Hematopoietic multipotent progenitor cell treated with erythropoietin and hydrocortisone succinate and interleukin-3 and kit ligand, for 15 days (in vitro differentiated cells): ENCODE data around the gene TRH.
"Not testable (repeated sequence)": the region's sequence is repeated elsewhere in the genome, so short reads cannot be mapped to it uniquely, and the experiment has no call there.

Experiments
- DNase-seq: peaks from one replicate; pipeline ENCODE4 v3.0.0-alpha.2; 2015; ENCODE audit warnings: low spot score

The TRH gene

DNA sequence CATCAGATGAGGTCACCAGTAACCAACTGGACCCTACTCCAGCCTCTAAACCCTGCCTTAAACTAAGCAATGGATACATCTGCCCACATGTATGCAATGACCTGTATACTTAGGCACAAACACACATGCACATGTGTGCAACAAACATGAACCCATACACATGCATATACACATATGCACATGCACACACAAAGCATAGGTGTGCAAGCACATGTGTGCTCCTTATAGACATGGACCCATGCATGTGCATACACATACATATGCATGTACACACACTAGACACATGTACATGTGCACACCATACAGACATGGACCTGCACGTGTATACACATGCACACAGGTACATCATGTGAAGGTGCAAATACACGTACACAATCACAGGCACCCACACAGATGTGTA lies 8.6 kb upstream of the TRH start:
- DNase-seq, result no peak

DNA sequence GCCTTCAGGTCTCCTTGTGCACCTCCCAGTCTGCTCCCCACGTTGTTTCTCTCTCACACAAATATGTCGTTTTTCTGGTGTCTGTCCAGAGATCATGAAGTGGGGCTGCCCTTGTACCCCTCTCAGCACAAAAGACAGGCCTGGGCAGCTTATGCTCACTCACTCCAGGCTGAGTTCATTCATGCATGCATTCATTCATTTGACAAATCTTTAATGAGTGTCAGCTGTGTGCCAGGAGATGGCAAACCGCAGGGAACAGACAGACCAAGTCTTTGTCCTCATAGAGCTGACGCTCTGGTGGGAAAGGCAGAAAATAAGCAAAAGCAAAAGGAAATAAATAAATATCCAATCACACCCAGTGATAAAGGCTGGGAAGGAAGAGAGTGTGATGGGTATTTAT lies 7.6 kb upstream of the TRH start:
- DNase-seq, result no peak

DNA sequence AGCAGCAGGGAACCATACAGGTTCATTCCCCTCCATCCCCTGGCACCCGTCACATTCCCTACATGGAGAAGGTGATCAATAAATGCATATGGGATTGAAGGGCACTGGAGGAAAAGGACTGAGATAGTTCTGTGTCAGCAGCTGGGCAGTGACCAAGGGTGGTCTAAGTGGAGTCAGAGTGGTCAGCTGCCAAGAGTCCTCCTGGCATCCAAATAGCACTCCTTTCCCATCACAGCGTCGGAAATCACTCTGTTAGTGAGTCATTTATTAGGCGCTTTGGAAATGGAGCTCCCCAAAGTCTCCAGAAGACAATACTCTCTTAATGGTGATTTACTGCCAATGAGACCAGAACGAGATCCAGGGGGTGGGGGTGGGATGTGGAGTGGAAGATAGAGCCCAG lies 6.8 kb upstream of the TRH start:
- DNase-seq, result no peak

DNA sequence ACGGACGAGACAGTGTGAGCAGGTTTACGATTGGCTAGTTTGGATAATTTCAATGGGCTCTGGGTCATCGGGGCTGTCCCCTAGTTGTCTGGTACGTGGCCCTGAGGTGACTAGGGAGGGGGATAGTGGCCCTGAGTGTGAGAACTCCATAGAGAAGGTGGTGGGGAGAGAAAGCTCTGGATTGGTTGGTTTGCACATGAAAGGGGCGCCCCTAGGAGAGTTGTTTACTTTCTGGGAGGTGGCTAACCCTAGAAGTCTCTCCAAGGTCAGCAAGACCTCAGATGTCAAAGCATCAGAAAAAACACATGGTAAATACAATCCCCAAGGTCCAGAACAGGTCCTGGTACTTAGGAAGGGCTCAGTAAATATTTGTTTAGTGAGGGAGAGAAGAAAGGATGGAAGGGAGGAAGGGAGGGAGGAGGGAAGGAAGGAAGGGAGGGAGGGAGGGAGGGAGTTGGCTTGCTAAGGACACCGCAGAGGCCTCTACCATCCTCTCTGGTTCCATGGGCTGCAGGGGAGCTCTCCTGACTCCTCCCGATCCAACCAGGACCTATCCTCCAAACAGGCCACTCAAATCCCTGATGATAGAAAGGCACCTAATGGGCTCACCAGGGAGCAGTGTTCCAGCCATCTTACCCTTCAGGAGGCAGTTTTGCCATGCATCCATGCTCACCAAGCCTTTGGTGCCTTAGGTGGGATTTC lies 3.0 kb upstream of the TRH start:
- no peak for DNase-seq

DNA sequence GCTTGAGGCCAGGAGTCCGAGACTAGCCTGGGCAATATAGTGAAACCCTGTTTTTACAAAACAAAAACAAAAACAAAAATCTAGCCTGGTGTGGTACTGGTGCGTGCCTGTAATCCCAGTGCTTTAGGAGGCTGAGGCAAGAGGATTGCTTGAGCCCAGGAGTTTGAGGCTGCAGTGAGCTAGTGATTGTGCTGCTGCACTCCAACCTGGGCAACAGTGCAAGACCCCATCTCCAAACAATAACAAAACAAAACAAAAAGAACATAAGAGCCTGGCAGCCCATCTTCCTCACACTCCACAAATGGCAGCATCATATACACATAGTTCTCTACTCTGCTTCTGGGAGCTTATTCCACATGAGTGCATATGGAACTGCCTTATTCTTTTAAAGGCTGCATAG lies 2.2 kb upstream of the TRH start:
- DNase-seq, result no peak

DNA sequence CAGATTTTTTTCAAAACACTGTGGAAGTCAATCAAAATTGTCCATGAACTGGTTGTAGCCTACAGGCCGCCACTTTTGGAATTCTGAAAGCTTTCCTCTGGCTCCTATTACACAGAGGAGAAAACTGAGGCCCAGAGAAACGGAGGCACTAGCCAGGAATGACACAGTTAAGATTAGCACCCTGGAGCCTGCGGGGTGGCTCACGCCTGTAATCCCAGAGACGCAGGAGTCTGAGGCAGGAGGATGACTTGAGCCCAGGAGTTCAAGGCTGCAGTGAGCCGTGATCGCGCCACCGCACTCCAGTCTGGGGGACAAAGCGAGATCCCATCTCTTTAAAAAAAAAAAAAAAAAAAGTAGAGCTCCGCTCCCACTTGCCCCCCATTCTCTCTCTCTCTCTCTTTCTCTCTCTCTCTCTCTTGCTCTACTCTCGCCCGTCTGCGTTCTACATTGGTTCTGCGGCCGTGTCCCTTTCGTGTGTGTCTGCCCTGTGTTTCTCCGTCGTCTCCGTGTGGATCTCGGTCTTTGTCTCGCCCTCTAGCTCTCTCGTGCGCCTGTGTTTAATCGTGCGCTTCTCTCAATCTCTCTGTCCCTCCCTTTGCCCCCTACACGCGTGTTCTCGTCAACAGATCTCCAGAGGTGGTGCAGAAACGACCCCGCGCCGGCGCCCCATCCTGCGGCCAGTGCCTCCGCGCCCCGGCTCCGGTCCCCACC lies 512 bp upstream of the TRH start:
- no peak for DNase-seq

DNA sequence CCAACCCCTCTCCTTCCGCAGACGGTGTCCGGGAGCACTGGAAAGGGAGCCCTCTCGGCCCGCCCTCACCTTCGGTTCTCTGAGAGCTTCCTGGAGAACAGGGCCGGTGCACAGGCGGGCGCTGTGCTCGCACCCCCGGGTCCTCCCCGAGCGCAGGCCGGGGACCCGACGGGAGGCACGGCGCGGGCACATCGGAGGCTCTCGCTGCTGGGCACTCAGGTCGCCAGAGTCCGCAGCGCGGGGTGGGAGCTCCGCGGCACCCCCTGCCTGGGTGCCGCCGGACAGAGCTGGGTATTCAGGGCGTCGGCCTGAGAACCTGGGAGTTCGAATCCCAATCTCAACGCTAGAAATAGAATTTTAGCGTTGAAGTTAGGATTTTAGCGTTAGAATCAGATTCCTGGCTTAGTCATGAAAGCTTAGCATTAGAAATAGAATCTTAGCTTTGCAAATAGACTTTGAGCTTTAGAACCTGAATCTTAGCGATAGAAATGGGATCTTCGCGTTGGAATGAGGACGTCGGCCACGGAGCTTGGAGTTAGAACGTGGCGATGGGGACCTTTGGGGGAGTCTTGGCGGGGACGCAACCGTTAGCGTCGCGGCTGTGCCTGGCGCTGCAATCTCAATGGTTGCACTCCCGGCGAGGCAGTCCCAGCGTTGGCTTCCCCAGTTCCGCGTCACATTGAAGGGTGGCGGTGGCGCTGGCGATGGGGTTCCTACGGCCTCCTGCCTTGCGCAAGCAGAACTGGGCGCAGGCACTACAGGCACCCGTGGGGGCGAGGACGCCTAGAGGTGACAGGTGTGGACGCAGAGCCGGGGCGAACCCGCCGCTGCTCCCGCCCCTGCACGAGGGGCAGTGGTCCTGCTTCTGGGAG lies 549 bp downstream of the TRH start:
- no peak for DNase-seq

DNA sequence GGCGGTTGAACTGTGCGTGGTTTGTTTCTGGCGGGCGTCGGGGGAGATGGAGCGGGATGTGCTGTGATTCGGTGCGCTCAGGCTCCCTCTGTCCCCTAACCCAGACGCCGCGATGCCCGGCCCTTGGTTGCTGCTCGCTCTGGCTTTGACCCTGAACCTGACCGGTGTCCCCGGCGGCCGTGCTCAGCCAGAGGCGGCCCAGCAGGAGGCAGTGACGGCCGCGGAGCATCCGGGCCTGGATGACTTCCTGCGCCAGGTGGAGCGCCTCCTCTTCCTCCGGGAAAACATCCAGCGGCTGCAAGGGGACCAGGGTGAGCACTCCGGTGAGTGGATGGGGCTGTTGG lies 1.2 kb downstream of the TRH start:
- DNase-seq, result no peak

DNA sequence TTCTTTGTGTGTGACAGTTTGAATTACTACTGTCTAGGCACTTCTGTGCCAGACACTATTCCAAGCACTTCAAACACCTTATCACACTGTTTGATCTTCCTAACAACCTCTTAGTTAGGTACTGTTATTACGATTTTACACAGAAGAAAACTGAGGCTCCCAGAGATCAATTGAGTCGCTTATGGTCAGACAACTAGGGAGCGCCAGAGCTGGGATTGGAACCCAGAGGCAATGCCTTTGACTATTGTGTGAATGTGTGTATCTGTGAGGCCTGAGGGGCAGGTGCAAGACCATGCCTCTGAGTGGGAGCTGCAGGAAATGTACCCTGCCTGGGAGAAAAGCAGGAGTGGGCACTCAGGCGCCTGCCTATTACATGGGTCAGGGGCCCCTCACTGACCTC lies 1.8 kb downstream of the TRH start:
- DNase-seq, result no peak

DNA sequence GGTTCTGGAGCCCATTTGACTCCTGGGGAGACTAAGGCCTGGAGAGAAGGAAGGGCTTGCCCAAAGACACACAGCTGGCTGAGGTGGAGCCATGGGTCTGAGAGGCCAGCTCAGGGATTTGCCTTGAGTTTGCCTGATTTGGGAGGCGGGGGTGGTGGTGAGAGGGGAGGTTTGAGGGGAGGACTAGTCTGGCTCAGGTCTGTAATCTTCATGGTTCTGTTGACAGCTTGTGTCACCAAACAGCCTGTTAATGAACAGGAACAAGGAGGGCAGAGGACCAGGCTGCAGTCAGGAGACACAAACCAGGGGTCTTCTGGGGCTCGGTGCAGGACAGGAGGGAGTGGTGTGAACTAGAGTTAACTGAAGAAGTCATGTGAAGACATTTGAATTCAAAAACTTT lies 3.6 kb downstream of the TRH start:
- DNase-seq, result no peak

DNA sequence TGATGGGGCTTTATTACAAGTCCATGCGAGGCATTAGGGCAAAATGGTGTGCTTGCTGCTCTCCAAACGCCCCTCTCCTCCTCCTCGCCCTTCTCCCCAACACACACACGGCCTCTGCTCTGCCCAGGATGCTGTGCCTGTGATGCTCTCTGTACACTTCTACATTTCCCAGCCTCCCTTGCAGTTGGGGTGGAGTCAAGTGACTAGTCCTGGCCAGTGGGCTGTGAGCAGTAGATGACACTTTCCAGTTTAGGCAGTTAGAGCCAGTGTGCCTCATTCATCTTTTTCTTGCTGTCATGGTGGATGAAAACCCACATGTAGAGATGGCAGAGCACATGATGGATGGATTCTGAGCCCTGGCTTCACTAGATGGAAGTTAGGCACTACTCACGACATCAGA lies 5.4 kb downstream of the TRH start:
- no peak for DNase-seq

DNA sequence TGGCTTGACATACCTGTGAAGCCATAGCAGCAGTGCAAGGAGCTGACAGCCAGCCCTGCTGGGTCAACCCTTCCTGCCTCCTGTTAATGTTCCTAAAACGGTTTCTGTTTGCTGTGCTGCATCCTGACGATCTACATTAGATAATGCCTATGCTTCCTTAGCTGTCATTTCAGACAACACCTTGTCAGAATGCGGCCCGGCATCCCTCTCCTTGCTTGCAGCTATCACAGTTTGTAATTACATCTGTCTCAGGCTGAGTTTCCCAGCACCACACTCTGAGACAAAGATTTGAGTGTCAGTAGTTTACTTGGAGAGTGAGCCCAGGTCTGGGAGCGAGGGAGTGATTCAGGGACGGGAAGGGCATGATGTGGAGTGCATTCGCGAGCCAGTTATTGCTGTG lies 9.0 kb downstream of the TRH start:
- no peak for DNase-seq

DNA sequence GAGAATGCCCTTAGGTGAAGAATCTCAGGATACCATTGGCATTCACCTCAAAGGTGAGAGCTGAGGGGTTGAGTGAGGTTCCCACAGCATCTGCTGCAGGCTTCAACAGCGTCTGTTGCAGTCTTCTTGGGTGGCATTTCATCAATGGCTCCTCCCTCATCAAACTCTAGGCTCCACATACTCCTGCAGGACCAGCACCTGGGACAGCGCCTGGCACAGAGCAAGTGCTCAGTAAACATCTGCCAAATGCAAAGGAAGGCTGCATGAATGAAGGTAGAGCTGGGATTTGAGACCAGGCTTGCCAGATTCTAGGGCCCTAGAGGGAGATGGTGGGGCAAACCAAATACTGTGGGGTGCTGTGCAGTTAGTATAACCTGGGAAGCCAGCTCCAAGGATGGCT lies 9.6 kb downstream of the TRH start:
- no peak for DNase-seq

DNA sequence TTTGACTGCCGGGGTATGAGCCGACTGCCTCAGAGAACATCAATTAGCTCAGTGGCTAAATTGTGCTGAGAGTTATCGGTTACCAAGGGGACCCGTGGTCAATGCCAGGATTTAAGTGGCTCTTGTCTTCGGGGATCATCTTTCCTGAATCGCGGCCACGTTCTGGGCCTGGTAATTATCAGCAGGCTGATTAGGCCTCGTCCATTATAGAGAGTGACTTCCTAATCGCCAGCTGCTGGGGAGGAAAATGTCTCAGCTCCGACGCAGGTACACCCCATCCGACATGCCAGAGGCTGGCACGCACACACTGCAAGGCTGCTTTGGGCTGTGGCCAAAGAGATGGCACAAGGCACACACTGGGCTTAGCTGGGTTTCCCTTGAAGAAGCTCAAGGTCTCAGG lies 10.6 kb downstream of the TRH start:
- no peak for DNase-seq

DNA sequence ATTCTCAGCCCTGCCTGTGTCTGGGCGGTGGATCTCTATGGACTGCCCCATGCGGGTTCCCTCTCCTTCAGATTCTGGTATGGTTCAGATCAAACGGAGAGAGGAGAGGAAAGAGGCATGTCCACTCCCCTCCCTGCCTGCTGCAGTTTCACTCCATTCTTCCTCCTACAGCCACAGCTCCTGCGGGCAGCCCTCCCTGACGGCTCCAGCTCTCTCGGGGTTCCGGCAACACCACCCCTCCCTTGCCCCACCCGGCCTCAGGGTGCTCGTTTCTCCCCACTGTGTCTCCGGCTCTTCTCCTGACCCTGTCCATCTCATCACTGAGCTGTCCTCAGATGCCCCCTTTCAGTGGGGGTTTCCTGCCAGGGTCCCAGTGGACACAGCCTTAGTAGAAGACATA lies 13.9 kb downstream of the TRH start:
- DNase-seq, result no peak

DNA sequence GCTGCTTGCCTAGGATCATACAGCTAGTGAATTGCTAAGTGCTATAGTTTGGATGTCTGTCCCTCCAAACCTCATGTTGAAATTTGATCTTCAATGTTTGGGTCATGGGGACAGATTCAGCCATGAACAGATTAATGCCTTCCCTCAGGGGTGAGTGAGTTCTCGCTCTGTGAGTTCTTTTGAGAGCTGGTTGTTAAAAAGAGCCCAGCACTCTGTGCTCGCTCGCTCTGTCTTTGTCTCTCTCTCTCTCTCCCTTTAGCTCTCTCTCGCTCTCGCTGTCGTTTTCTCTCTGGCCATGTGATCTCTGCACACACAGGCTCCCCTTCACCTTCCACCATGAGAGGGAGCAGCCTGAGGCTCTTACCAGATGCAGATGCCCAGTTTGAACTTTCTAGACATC lies 14.9 kb downstream of the TRH start:
- DNase-seq, result no peak

DNA sequence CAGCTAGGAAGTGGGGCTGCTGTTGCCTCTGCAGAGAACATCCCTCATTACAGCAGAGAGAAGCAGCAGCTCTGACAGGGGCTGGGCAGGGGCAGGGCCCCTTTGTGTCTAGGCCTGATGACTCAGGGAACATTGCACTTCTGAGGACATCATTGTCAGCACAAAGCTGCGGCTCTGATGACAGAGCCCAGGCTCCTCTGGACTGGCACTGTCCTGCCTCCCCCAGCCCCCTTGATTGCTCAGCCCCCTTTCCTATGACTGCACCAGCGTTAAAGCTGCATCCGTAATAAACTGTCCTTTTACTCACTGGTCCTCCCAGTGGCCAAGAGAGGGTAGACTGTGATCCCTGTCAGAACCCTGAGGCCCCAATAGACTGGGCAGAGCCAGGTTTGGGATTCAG lies 18.3 kb downstream of the TRH start:
- DNase-seq, result no peak

DNA sequence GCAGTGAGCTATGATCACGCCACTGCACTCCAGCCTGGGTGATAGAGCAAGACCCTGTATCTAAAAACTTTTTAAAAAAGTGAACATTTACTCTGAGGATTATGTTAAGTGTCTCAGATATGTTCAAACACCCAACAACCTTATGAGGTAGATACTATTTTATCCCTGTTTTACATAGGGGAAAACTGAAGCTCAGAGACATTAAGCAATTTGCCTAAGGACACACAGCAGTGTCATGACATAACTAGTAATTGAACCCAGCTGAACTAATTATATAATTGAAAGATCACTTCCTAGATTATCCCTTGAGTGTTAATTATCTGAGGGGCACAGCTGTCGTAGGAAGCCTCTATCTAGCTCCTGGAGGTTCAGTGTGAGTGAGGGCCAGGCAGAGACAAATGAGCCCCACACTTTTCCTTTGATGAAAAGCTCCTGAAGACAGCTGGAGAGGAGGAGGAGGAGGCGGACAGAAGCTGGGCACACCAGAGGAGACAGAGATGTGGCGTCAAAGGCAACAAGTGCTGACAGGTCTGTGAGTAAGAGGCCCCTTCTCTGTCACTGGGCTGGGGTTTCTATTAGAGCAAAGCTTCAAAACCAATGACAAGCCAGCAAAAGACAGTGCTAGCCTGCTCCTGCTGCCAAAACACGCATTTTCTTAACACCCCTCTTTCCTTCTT lies 20.5 kb downstream of the TRH start:
- DNase-seq, result no peak

DNA sequence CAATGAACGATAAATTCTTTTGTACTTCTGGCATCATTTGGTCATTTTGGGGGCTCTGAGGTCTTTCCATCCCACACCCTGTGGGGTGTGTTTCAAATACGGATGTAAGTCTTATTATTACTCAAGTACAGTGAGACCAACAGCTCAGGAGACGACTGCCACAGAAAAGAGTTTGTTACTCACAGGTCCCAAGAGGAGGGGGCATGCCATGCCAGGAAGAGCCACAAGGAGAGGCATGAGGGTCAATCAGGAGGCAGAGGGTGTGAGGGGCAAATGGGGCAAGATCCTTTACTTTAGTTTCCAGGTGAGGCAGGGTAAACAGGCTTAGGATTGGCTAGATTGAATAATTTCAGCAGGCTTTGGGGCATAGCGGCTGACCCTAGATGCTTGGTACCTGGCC lies 21.6 kb downstream of the TRH start:
- no peak for DNase-seq

DNA sequence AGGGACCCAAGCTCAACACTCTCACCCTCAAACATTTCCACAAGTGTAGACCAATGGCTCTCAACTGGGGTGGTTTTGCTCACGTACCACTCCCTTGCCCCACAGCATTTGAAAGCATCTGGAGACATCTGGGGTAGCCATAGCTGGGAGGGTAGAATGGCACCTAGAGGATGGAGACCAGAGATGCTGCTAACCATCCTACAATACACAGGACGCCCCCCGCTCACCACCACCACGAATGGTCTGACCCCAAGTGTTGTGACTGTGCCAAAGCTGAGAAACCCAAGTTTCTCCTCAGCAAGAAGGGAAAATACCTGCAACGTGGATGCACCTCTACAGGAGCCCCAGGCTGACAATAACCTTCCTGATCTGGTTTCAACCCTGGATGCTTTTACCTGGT lies 24.7 kb downstream of the TRH start:
- not testable (repeated sequence) for DNase-seq

DNA sequence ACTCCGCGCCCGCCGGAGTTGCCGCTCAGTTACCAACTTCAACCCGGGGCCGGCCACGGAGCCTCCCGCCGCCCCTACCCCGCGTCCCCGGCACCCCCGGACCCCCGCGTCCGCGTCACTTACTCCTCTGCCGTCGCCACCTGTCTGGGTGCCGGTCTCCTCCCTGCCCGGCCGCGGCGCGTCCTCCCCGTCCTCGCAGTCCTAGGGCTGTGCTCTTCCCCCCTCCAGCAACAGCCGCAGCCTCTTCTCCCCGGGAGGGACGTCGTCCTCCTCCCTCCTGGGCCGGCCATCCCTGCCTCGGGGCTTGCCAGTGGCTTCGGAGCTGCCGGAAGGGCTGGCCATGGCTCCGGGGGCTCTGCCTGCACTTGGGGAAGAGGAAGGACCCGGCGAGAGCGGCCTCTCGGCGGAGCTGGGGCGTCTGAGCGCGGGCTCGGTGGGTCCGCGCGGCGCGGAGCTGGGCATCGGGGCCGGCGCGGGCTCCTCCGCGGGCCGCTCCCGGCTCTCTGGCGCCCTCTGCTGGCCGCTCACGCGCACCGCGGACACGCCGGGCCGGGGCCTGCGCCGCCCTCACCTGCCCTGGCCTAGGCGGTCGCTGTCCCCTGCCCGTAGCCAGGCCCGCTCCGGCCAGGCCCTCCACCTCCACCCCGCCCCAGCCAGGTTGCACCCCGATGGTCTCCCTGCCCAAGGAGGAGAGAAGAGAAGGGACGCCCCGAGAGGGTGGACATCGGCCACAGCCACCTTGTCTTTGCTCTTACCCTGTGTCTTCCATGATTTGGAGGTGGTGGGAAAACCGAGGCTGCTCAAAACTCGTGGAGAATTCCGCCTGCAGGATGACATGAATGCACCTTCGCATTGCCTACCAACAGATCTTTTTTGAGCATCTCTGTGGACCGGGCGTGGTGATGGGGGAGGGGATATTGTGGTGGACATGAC lies 28.4 kb downstream of the TRH start:
- peak; percentile 56 for DNase-seq

DNA sequence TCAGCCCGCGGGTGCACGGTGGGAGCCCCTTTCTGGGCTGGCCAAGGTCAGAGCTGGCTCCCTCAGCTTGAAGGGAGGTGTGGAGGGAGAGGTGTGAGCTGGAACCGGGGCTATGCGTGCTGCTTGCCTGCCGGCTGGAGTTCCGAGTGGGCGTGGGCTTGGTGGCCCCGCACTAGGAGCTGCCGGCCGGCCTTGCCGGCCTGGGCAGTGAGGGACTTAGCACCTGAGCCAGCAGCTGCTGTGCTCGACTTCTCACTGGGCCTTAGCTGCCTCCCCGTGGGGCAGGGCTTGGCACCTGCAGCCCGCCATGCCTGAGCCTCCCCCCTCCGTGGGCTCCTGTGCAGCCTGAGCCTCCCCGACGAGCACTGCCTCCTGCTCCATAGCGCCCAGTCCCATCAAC lies 36.0 kb downstream of the TRH start:
- no peak for DNase-seq
